ENCODE results near the gene ATF7.

ATF7 gene

GRCh38 chr12:53468282-53468681 is 157.9 kb downstream of the ATF7 start:
- Histone ChIP-seq H3K27me3 (ENCODE audit: insufficient read depth, low read length) (no peaks in the 10 kb centered on the region), H3K9me2 (ENCODE audit: low read depth, low read length) (no peaks in the 10 kb centered on the region), H3K27ac (ENCODE audit: low read depth, low read length, poor library complexity, severe bottlenecking) (no peak overlapping the region), H3K4me2 (ENCODE audit: low read length) (no peak overlapping the region), H3K9me3 (ENCODE audit: low read length) (no peaks in the 10 kb centered on the region), H3F3A (ENCODE audit: insufficient read depth, low read length) (0 out of 2 replicates have a peak, but pooled peaks cover 4% of the 10 kb centered on the region), H4K20me1 (ENCODE audit: insufficient read depth, low read length) (no peaks in the 10 kb centered on the region), H3K9ac (ENCODE audit: low read length) (no peak overlapping the region), H2AFZ (ENCODE audit: low read length) (no peak overlapping the region), H3K4me1 (ENCODE audit: insufficient read depth, low read length, severe bottlenecking) (no peaks in the 10 kb centered on the region), H3K4me3 (ENCODE audit: low read depth, low read length, poor library complexity, severe bottlenecking) (no peak overlapping the region), H3K79me2 (ENCODE audit: insufficient read depth, low read length) (0 out of 2 replicates have a peak, but pooled peaks cover 2% of the 10 kb centered on the region), H3K36me3 (ENCODE audit: insufficient read depth, low read length) (peaks cover 98% of the 10 kb centered on the region)
- no peak for TF ChIP-seq EZH2 (IDR thresholded peaks at IDR 0.05; ENCODE audit: borderline replicate concordance, low read length)
- TF ChIP-seq CTCF (IDR thresholded peaks at IDR 0.05; ENCODE audit: low read length) = no peak

GRCh38 chr12:53467880-53468279 is 158.3 kb downstream of the ATF7 start:
- Histone ChIP-seq H3K4me1 (ENCODE audit: insufficient read depth, low read length, severe bottlenecking) (no peaks in the 10 kb centered on the region), H4K20me1 (ENCODE audit: insufficient read depth, low read length) (no peaks in the 10 kb centered on the region), H3F3A (ENCODE audit: insufficient read depth, low read length) (0 out of 2 replicates have a peak, but pooled peaks cover 4% of the 10 kb centered on the region)

GRCh38 chr12:53467082-53467481 is 159.1 kb downstream of the ATF7 start:
- no peaks in the 10 kb centered on the region for H4K20me1 ChIP-seq (ENCODE audit: insufficient read depth, low read length)
- no peak for TF ChIP-seq CTCF (IDR thresholded peaks at IDR 0.05; ENCODE audit: low read length)
- no peak for TF ChIP-seq EZH2 (IDR thresholded peaks at IDR 0.05; ENCODE audit: borderline replicate concordance, low read length)
- no peak overlapping the region for H3K9ac ChIP-seq (ENCODE audit: low read length)
- H3K36me3 ChIP-seq (ENCODE audit: insufficient read depth, low read length) = peaks cover 98% of the 10 kb centered on the region
- no peaks in the 10 kb centered on the region for H3K27me3 ChIP-seq (ENCODE audit: insufficient read depth, low read length)
- H3K4me3 ChIP-seq (ENCODE audit: low read depth, low read length, poor library complexity, severe bottlenecking) = no peak overlapping the region
- no peaks in the 10 kb centered on the region for H3K79me2 ChIP-seq (ENCODE audit: insufficient read depth, low read length)
- H2AFZ ChIP-seq (ENCODE audit: low read length) = no peak overlapping the region
- no peaks in the 10 kb centered on the region for H3K9me3 ChIP-seq (ENCODE audit: low read length)
- no peaks in the 10 kb centered on the region for H3K9me2 ChIP-seq (ENCODE audit: low read depth, low read length)
- no peak overlapping the region for H3K4me2 ChIP-seq (ENCODE audit: low read length)
- H3F3A ChIP-seq (ENCODE audit: insufficient read depth, low read length) = 0 out of 2 replicates have a peak, but pooled peaks cover 1% of the 10 kb centered on the region
- H3K27ac ChIP-seq (ENCODE audit: low read depth, low read length, poor library complexity, severe bottlenecking) = no peak overlapping the region
- no peaks in the 10 kb centered on the region for H3K4me1 ChIP-seq (ENCODE audit: insufficient read depth, low read length, severe bottlenecking)

More at GRCh38 chr12:53467880-53468279, 158.3 kb downstream of the ATF7 start:
- no peaks in the 10 kb centered on the region for H3K27me3 ChIP-seq (ENCODE audit: insufficient read depth, low read length)
- H3K9ac ChIP-seq (ENCODE audit: low read length) = no peak overlapping the region
- H3K36me3 ChIP-seq (ENCODE audit: insufficient read depth, low read length) = peaks cover 98% of the 10 kb centered on the region
- TF ChIP-seq EZH2 (IDR thresholded peaks at IDR 0.05; ENCODE audit: borderline replicate concordance, low read length) = no peak
- no peak overlapping the region for H3K4me2 ChIP-seq (ENCODE audit: low read length)
- H3K79me2 ChIP-seq (ENCODE audit: insufficient read depth, low read length) = 0 out of 2 replicates have a peak, but pooled peaks cover 2% of the 10 kb centered on the region
- no peaks in the 10 kb centered on the region for H3K9me3 ChIP-seq (ENCODE audit: low read length)
- no peak overlapping the region for H3K4me3 ChIP-seq (ENCODE audit: low read depth, low read length, poor library complexity, severe bottlenecking)
- no peak overlapping the region for H3K27ac ChIP-seq (ENCODE audit: low read depth, low read length, poor library complexity, severe bottlenecking)
- H3K9me2 ChIP-seq (ENCODE audit: low read depth, low read length) = no peaks in the 10 kb centered on the region
- no peak overlapping the region for H2AFZ ChIP-seq (ENCODE audit: low read length)

- Histone ChIP-seq H3F3A (ENCODE audit: insufficient read depth, low read length) (no peaks in the 10 kb centered on the region), H3K4me3 (ENCODE audit: low read depth, low read length, poor library complexity, severe bottlenecking) (no peak overlapping the region), H2AFZ (ENCODE audit: low read length) (no peak overlapping the region), H3K79me2 (ENCODE audit: insufficient read depth, low read length) (no peaks in the 10 kb centered on the region), H3K9me2 (ENCODE audit: low read depth, low read length) (no peaks in the 10 kb centered on the region), H4K20me1 (ENCODE audit: insufficient read depth, low read length) (no peaks in the 10 kb centered on the region), H3K36me3 (ENCODE audit: insufficient read depth, low read length) (peaks cover 98% of the 10 kb centered on the region), H3K27ac (ENCODE audit: low read depth, low read length, poor library complexity, severe bottlenecking) (no peak overlapping the region), H3K9me3 (ENCODE audit: low read length) (no peaks in the 10 kb centered on the region), H3K27me3 (ENCODE audit: insufficient read depth, low read length) (no peaks in the 10 kb centered on the region), H3K9ac (ENCODE audit: low read length) (no peak overlapping the region), H3K4me2 (ENCODE audit: low read length) (no peak overlapping the region), H3K4me1 (ENCODE audit: insufficient read depth, low read length, severe bottlenecking) (no peaks in the 10 kb centered on the region)
- no peak for TF ChIP-seq CTCF (IDR thresholded peaks at IDR 0.05; ENCODE audit: low read length)
- no peak for TF ChIP-seq EZH2 (IDR thresholded peaks at IDR 0.05; ENCODE audit: borderline replicate concordance, low read length)
Measured at GRCh38 chr12:53466640-53467039, 159.5 kb downstream of the ATF7 start.
